AG04449 (cell line): ENCODE data around the gene RALBP1.

Experiments
- CTCF ChIA-PET: fragments of 350-600 bp; formaldehyde crosslinking; extraction: SDS; loops from one replicate; lab custom pipeline; 2021; ENCODE audit warnings: antibody characterized with exemption; lab: Yijun Ruan, JAX
- POLR2A ChIA-PET: fragments of 400-600, 350-600 bp; formaldehyde crosslinking; extraction: SDS; loops from one replicate; lab custom pipeline; 2020; ENCODE audit warnings: antibody characterized with exemption, inconsistent platforms; lab: Yijun Ruan, JAX
- DNase-seq: peaks from one replicate; pipeline ENCODE4 v3.0.0-alpha.2; 2010; ENCODE audit warnings: low read depth, low spot score
- H3K4me3 ChIP-seq: 2 replicates; pipeline ENCODE4 v1.5.1; 2011; ENCODE audit warnings: low read depth, mild to moderate bottlenecking, control low read depth, low read length
- CTCF ChIP-seq: IDR thresholded peaks from one replicate; pipeline ENCODE4 v1.5.1; 2011; ENCODE audit warnings: mild to moderate bottlenecking, moderate library complexity, low read length, control low read depth, inconsistent platforms; ENCODE audit not compliant: insufficient read depth; ENCODE audit errors: missing control alignments

Gene RALBP1

GRCh38 chr18:9557250-9557943 is 82.1 kb downstream of the RALBP1 start:
- no peak for DNase-seq
- no peak for TF ChIP-seq CTCF
- H3K4me3 ChIP-seq = no peak overlapping the region
- ChIA-PET POLR2A (no interaction called here), CTCF (interaction anchor here (1.3 kb wide), 1 partner anchor 215 kb away, joined by 3 read pairs; no protein-coding TSS in a partner anchor)

GRCh38 chr18:9558387-9559064 is 83.2 kb downstream of the RALBP1 start:
- ChIA-PET POLR2A (no interaction called here), CTCF (interaction anchor here (1.3 kb wide), 1 partner anchor 10 kb away, joined by 6 read pairs; no protein-coding TSS in a partner anchor)
- H3K4me3 ChIP-seq = no peak overlapping the region
- DNase-seq = no peak
- no peak for TF ChIP-seq CTCF

GRCh38 chr18:9559253-9559652 is 83.9 kb downstream of the RALBP1 start:
- CTCF ChIA-PET = interaction anchor here (1.3 kb wide), 1 partner anchor 9 kb away, joined by 6 read pairs; no protein-coding TSS in a partner anchor
- TF ChIP-seq CTCF = no peak
- POLR2A ChIA-PET = no interaction called here
- DNase-seq = no peak
- H3K4me3 ChIP-seq = no peak overlapping the region

- DNase-seq = no peak
- no peak overlapping the region for H3K4me3 ChIP-seq
- ChIA-PET CTCF (interaction anchor here (9.7 kb wide), 1 partner anchor 14 kb away, joined by 66 read pairs; no protein-coding TSS in a partner anchor), POLR2A (no interaction called here)
- no peak for TF ChIP-seq CTCF
These were observed 86.4 kb downstream of the RALBP1 start for GRCh38 chr18:9561759-9562158.

- CTCF ChIA-PET = interaction anchor here (1.7 to 9.7 kb wide), 2 partner anchors 11 to 13 kb away, joined by 5 to 66 read pairs; no protein-coding TSS in a partner anchor
- TF ChIP-seq CTCF = no peak
- no peak for DNase-seq
- H3K4me3 ChIP-seq = no peak overlapping the region
- POLR2A ChIA-PET = no interaction called here
These were observed 87.3 kb downstream of the RALBP1 start for GRCh38 chr18:9562584-9562983.

GRCh38 chr18:9563331-9563730 is 88.0 kb downstream of the RALBP1 start:
- no peak overlapping the region for H3K4me3 ChIP-seq
- CTCF ChIA-PET = interaction anchor here (1.7 to 9.7 kb wide), 2 partner anchors 10 to 12 kb away, joined by 5 to 66 read pairs; no protein-coding TSS in a partner anchor
- POLR2A ChIA-PET = no interaction called here
- no peak for TF ChIP-seq CTCF
- no peak for DNase-seq
